ENCODE data around the gene GRAP2. TPM values are rescaled to one million over a fixed set of nuclear protein-coding genes. Genes with fewer than 3 reads are reported as not detected.

GRAP2 gene
- total RNA-seq, 1 donor from 2014 or later = not detected

GRCh38 chr22:39994566-39995392 is 93.9 kb downstream of the GRAP2 start, which contains the start of gene FAM83F:
Gene FAM83F (plus strand): TSS chr22:39994954. CDS start chr22:39995043, 89 bp downstream.
- no peak for DNase-seq (ENCODE audit: low read depth)
- no peak for FAIRE-seq
- Histone ChIP-seq H3K27me3 (ENCODE audit: control insufficient read depth, insufficient read depth, low read length) (no peaks in the 10 kb centered on the region), H3K4me3 (ENCODE audit: low read depth, low read length) (peak within 1 kb of the TSS; percentile 92), H3K36me3 (ENCODE audit: control insufficient read depth, insufficient read depth, low read length) (peaks cover 13% of the 10 kb centered on the region)
- TF ChIP-seq CTCF (IDR thresholded peaks at IDR 0.05; ENCODE audit: insufficient read depth, low read length, severe bottlenecking) = no peak

- no peak for DNase-seq (ENCODE audit: low read depth)
- peaks cover 16% of the 10 kb centered on the region for H3K36me3 ChIP-seq (ENCODE audit: control insufficient read depth, insufficient read depth, low read length)
- TF ChIP-seq CTCF (IDR thresholded peaks at IDR 0.05; ENCODE audit: insufficient read depth, low read length, severe bottlenecking) = no peak
- peak overlapping the region; percentile 92 for H3K4me3 ChIP-seq (ENCODE audit: low read depth, low read length)
- no peak for FAIRE-seq
- H3K27me3 ChIP-seq (ENCODE audit: control insufficient read depth, insufficient read depth, low read length) = no peaks in the 10 kb centered on the region
These were observed 94.7 kb downstream of the GRAP2 start for GRCh38 chr22:39995393-39996252.

- TF ChIP-seq CTCF (IDR thresholded peaks at IDR 0.05; ENCODE audit: insufficient read depth, low read length, severe bottlenecking) = no peak
- Histone ChIP-seq H3K27me3 (ENCODE audit: control insufficient read depth, insufficient read depth, low read length) (no peaks in the 10 kb centered on the region), H3K4me3 (ENCODE audit: low read depth, low read length) (peak overlapping the region; percentile 92), H3K36me3 (ENCODE audit: control insufficient read depth, insufficient read depth, low read length) (peaks cover 16% of the 10 kb centered on the region)
- FAIRE-seq (peak; percentile 13), DNase-seq (ENCODE audit: low read depth) (peak; percentile 51)
These were observed 95.8 kb downstream of the GRAP2 start for GRCh38 chr22:39996732-39997131.

GRCh38 chr22:39997421-39997820 is 96.5 kb downstream of the GRAP2 start:
- no peak for TF ChIP-seq CTCF (IDR thresholded peaks at IDR 0.05; ENCODE audit: insufficient read depth, low read length, severe bottlenecking)

GRCh38 chr22:39997939-39998726 is 97.2 kb downstream of the GRAP2 start:
- peaks cover 17% of the 10 kb centered on the region for H3K36me3 ChIP-seq (ENCODE audit: control insufficient read depth, insufficient read depth, low read length)
- peak; percentile 75 for DNase-seq (ENCODE audit: low read depth)
- FAIRE-seq = peak; percentile 18
- no peaks in the 10 kb centered on the region for H3K27me3 ChIP-seq (ENCODE audit: control insufficient read depth, insufficient read depth, low read length)
- H3K4me3 ChIP-seq (ENCODE audit: low read depth, low read length) = no peak overlapping the region
- no peak for TF ChIP-seq CTCF (IDR thresholded peaks at IDR 0.05; ENCODE audit: insufficient read depth, low read length, severe bottlenecking)

More at GRCh38 chr22:39997421-39997820, 96.5 kb downstream of the GRAP2 start:
- DNase-seq (ENCODE audit: low read depth) (no peak), FAIRE-seq (peak; percentile 13)
- Histone ChIP-seq H3K36me3 (ENCODE audit: control insufficient read depth, insufficient read depth, low read length) (peaks cover 16% of the 10 kb centered on the region), H3K27me3 (ENCODE audit: control insufficient read depth, insufficient read depth, low read length) (no peaks in the 10 kb centered on the region), H3K4me3 (ENCODE audit: low read depth, low read length) (no peak overlapping the region)
